Lower lobe of right lung (tissue), 2 donors: ENCODE results near the gene GTSE1. TPM values are rescaled to one million over a fixed set of nuclear protein-coding genes. Genes with fewer than 3 reads are reported as not detected.

Experiments used
- ATAC-seq, 2 donors: fragments of 200-7000 bp; cut with Tn5 transposase; one replicate each; pipeline ENCODE4 v1.9.1; 2020 to 2022; ENCODE audit warnings: mild to moderate bottlenecking in 2 of 2, moderate library complexity in 2 of 2
- DNase-seq: peaks from one replicate; pipeline ENCODE4 v3.0.0-alpha.2; 2020
- H3K27ac ChIP-seq: fragments of 200-600 bp; one replicate; pipeline ENCODE4 v1.8.0; 2022
- H3K27me3 ChIP-seq: fragments of 200-600 bp; one replicate; pipeline ENCODE4 v1.8.0; 2022; ENCODE audit warnings: low read depth
- H3K36me3 ChIP-seq: fragments of 200-600 bp; one replicate; pipeline ENCODE4 v1.8.0; 2022; ENCODE audit warnings: mild to moderate bottlenecking
- H3K4me1 ChIP-seq: fragments of 200-600 bp; one replicate; pipeline ENCODE4 v1.8.0; 2022
- H3K4me3 ChIP-seq: fragments of 200-600 bp; one replicate; pipeline ENCODE4 v1.8.0; 2022; ENCODE audit warnings: mild to moderate bottlenecking
- H3K9me3 ChIP-seq: fragments of 200-600 bp; one replicate; pipeline ENCODE4 v1.8.0; 2022
- CTCF ChIP-seq: fragments of 200-600 bp; IDR thresholded peaks from one replicate; pipeline ENCODE4 v1.8.0; 2022; ENCODE audit warnings: antibody characterized with exemption, mild to moderate bottlenecking
- intact Hi-C: fragments of 100-400 bp; cut with DNase I; formaldehyde crosslinking; loops from one replicate; pipeline ENCODE4 v1.11.0; 2022
- total RNA-seq: library from RNA; stranded (reverse); fragmentation: NEBNext Ultra II Directional; extraction: Animal tissue kit (Norgen Biotek cat#: 25700); gene quantifications from one replicate; pipeline ENCODE4 v1.2.1, GENCODE V29; 2021
- donor health status: DM: no; HTN: yes; CAD: no; lungs with severe emphysema.

The GTSE1 gene
- total RNA-seq, 1 donor from 2014 or later, result 1.4 TPM

GRCh38 chr22:46337870-46338269 is 41.2 kb downstream of the GTSE1 start:
- no peak overlapping the region for H3K27ac ChIP-seq
- no peaks in the 10 kb centered on the region for H3K27me3 ChIP-seq
- DNase-seq (peak; percentile 24), ATAC-seq (no peak)
- peaks cover 53% of the 10 kb centered on the region for H3K36me3 ChIP-seq
- intact Hi-C loops, result no loop called here
- peaks cover 24% of the 10 kb centered on the region for H3K4me1 ChIP-seq
- H3K4me3 ChIP-seq, result no peak overlapping the region
- no peaks in the 10 kb centered on the region for H3K9me3 ChIP-seq
- no peak for TF ChIP-seq CTCF

- Histone ChIP-seq H3K27ac (no peak overlapping the region), H3K9me3 (no peaks in the 10 kb centered on the region), H3K36me3 (peaks cover 61% of the 10 kb centered on the region), H3K4me3 (no peak overlapping the region), H3K27me3 (no peaks in the 10 kb centered on the region), H3K4me1 (peaks cover 24% of the 10 kb centered on the region)
- no peak for TF ChIP-seq CTCF
- ATAC-seq (no peak), DNase-seq (peak; percentile 17)
- intact Hi-C loops, result no loop called here
These were observed 42.0 kb downstream of the GTSE1 start for GRCh38 chr22:46338636-46339035.

- no peak for TF ChIP-seq CTCF
- Histone ChIP-seq H3K36me3 (peaks cover 74% of the 10 kb centered on the region), H3K4me1 (peaks cover 21% of the 10 kb centered on the region), H3K4me3 (no peak overlapping the region), H3K9me3 (no peaks in the 10 kb centered on the region), H3K27ac (no peak overlapping the region), H3K27me3 (no peaks in the 10 kb centered on the region)
- intact Hi-C loops, result no loop called here
- no peak for ATAC-seq
- peak; percentile 34 for DNase-seq
These were observed 43.3 kb downstream of the GTSE1 start for GRCh38 chr22:46339956-46340355.

GRCh38 chr22:46340676-46341075 is 44.0 kb downstream of the GTSE1 start:
- peaks cover 81% of the 10 kb centered on the region for H3K36me3 ChIP-seq

GRCh38 chr22:46346680-46347405 is 50.2 kb downstream of the GTSE1 start:
- Histone ChIP-seq H3K27ac (no peak overlapping the region), H3K27me3 (no peaks in the 10 kb centered on the region), H3K4me1 (no peaks in the 10 kb centered on the region), H3K4me3 (no peak overlapping the region), H3K9me3 (no peaks in the 10 kb centered on the region), H3K36me3 (peaks cover 100% of the 10 kb centered on the region)
- TF ChIP-seq CTCF, result no peak
- intact Hi-C loops, result no loop called here
- peak; percentile 77 to 90 for ATAC-seq
- peak; percentile 53 for DNase-seq

More at GRCh38 chr22:46340676-46341075, 44.0 kb downstream of the GTSE1 start:
- ATAC-seq (no peak), DNase-seq (peak; percentile 36)
- H3K27ac ChIP-seq, result no peak overlapping the region
- TF ChIP-seq CTCF, result no peak
- H3K9me3 ChIP-seq, result no peaks in the 10 kb centered on the region
- no peaks in the 10 kb centered on the region for H3K27me3 ChIP-seq
- intact Hi-C loops, result no loop called here
- no peak overlapping the region for H3K4me3 ChIP-seq
- peaks cover 19% of the 10 kb centered on the region for H3K4me1 ChIP-seq
